ENCODE data around the gene MEN1. TPM values are rescaled to one million over a fixed set of nuclear protein-coding genes. Genes with fewer than 3 reads are reported as not detected.

MEN1 gene
- total RNA-seq, 4 donors from 2014 or later = 8.6 to 15.8 (median 13.4) TPM

- TF ChIP-seq CTCF (IDR thresholded peaks at IDR 0.05; ENCODE audit: low read depth) = no peak
These were observed 32.7 kb downstream of the MEN1 start for GRCh38 chr11:64777449-64778222.

GRCh38 chr11:64776875-64777274 is 33.5 kb downstream of the MEN1 start:
- TF ChIP-seq CTCF (IDR thresholded peaks at IDR 0.05; ENCODE audit: low read depth) = no peak

GRCh38 chr11:64776425-64776824 is 33.9 kb downstream of the MEN1 start:
- no peak for TF ChIP-seq CTCF (IDR thresholded peaks at IDR 0.05; ENCODE audit: low read depth)

- no peak for TF ChIP-seq CTCF (IDR thresholded peaks at IDR 0.05; ENCODE audit: low read depth)
These were observed 36.2 kb downstream of the MEN1 start for GRCh38 chr11:64774144-64774543.

GRCh38 chr11:64772303-64773018 is 37.9 kb downstream of the MEN1 start:
- no peak for TF ChIP-seq CTCF (IDR thresholded peaks at IDR 0.05; ENCODE audit: low read depth)

- no peak for TF ChIP-seq CTCF (IDR thresholded peaks at IDR 0.05; ENCODE audit: low read depth)
These were observed 38.5 kb downstream of the MEN1 start for GRCh38 chr11:64771861-64772260.

GRCh38 chr11:64770120-64770519 is 40.2 kb downstream of the MEN1 start:
- no peak for TF ChIP-seq CTCF (IDR thresholded peaks at IDR 0.05; ENCODE audit: low read depth)

All from subcutaneous adipose tissue (tissue), 4 donors.